ENCODE data around the gene TRIM13. TPM values are rescaled to one million over a fixed set of nuclear protein-coding genes. Genes with fewer than 3 reads are reported as not detected.

The TRIM13 gene, protein sequence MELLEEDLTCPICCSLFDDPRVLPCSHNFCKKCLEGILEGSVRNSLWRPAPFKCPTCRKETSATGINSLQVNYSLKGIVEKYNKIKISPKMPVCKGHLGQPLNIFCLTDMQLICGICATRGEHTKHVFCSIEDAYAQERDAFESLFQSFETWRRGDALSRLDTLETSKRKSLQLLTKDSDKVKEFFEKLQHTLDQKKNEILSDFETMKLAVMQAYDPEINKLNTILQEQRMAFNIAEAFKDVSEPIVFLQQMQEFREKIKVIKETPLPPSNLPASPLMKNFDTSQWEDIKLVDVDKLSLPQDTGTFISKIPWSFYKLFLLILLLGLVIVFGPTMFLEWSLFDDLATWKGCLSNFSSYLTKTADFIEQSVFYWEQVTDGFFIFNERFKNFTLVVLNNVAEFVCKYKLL
- 17.5 and 23.0 TPM in 2 replicates for total RNA-seq

DNA sequence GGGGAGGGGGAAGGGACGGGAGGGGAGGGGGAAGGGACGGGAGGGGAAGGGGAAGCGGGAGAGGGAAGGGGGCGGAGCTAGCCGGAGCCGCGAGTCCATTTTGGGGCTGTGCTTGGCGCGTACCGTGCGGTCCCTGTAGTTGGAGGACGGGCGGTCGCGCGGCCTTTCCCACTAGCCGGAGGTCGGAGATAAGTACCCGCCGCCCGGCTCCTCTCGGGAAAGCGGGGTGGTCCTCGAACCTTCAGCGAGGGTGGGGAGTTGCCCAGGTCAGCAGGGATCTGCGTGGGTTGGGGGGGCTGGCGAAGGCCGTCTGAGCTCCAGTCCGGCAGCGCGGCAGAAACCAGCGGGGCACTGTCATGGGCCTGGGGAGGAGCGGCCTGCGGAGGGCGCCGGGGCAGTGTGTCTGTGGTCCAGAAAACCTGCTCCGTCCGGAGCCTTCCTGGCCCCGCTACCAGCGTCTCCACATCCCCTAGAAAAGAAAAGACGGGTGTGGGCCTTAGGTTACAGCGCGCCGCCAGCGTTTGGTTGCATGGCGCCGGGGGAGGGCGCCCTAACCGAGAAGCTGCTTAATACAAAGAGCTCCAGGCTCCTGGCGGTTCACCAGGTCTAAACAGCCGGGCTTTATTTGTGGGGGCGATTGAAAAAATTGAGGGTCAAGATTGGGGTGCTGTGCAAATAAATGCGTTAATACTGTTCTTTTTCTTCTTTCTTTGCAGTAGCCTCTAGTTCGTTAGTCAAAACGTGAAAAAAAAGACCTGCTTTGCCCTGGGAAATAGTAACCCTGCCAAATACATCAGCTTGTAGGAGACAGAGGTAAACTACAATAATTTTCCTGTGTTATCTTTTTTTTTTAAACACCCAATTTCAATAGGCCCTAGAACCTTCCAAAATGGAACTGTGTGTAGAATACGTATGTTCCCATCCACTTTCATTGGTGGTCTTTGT, at the start of gene TRIM13:
Gene TRIM13 (plus strand): TSS at position 92 of the 945 bp plus-strand sequence. CDS start 14,899 bp downstream, outside the sequence.

DNA sequence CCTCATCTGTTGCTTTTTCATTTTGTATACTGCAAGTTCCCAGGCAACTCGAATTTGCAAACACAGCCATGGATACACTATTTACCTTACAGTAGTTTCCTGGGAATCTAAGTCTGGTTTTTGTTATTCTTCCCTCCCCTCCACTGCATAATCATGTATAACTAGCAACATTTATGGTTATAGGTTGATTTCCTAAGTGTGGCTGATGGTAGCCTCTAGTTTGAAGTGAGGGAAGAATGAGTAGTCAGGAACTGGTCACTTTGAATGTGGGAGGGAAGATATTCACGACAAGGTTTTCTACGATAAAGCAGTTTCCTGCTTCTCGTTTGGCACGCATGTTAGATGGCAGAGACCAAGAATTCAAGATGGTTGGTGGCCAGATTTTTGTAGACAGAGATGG, 18.4 kb downstream of the TRIM13 start, which contains the start of gene KCNRG:
Gene KCNRG (plus strand): TSS at position 187 of the 400 bp plus-strand sequence. CDS start 50 bp downstream, at position 237.

Small RNA genes within 50 kb of the gene (small RNA-seq; reads per million reads assigned to genes)
- 16.0 reads per million, percentile 96 among the genes with 10 or more reads in this experiment for gene MIR16-1 (ENCODE audit: low replicate concordance)
- gene MIR3613 (ENCODE audit: low replicate concordance), result not detected
- not detected for gene RF02105 (ENCODE audit: low replicate concordance)
- gene RF02106 (ENCODE audit: low replicate concordance), result not detected
- gene RF02107 (ENCODE audit: low replicate concordance), result not detected
- gene RF02108 (ENCODE audit: low replicate concordance), result not detected

Other genes starting within 250 kb of the TRIM13 start
- 19.7 and 45.1 TPM in 2 replicates for gene KPNA3, start 204.4 kb upstream of the TRIM13 start, total RNA-seq
- 4.8 and 10.5 TPM in 2 replicates for gene SPRYD7, start 60.7 kb upstream of the TRIM13 start, total RNA-seq
- 2.2 and 4.9 TPM in 2 replicates for gene KCNRG, start 18.4 kb downstream of the TRIM13 start, total RNA-seq

All from placental pericyte (primary cell).